Ovary (tissue), 9 donors: ENCODE data around the gene STX8. TPM values are rescaled to one million over a fixed set of nuclear protein-coding genes. Genes with fewer than 3 reads are reported as not detected.

ENCODE experiments used
- DNase-seq, 5 donors: peaks; one replicate each; pipeline ENCODE4 v3.0.0-alpha.2; 2019 to 2020
- H3K27ac ChIP-seq, 2 donors: fragments of 200-600 bp; one replicate each; pipeline versions ENCODE4 v1.5.1 to v1.8.0; 2019 to 2022
- H3K27me3 ChIP-seq: fragments of 200-600 bp; one replicate; pipeline ENCODE4 v1.8.0; 2022
- H3K36me3 ChIP-seq: fragments of 200-600 bp; sonication (generic); one replicate; pipeline ENCODE4 v1.5.1; 2019
- H3K4me1 ChIP-seq: one replicate; pipeline ENCODE4 v1.8.1; 2013; ENCODE audit warnings: mild to moderate bottlenecking, moderate library complexity; ENCODE audit not compliant: insufficient read depth
- H3K4me3 ChIP-seq: fragments of 200-600 bp; sonication (generic); one replicate; pipeline ENCODE4 v1.5.1; 2017
- H3K9me3 ChIP-seq, 2 donors: fragments of 200-600 bp in 1 of 2; sonication (generic) in 1 of 2; one replicate each; pipeline versions ENCODE4 v1.5.1 to v1.8.1; 2013 to 2019; ENCODE audit warnings: mild to moderate bottlenecking in 1 of 2, moderate library complexity in 1 of 2
- CTCF ChIP-seq, 3 donors: fragments of 450-650 bp in 2 of 3; fragments of 200-600 bp in 1 of 3; IDR thresholded peaks; one replicate each; pipeline versions ENCODE4 v1.5.1 to v1.8.0; 2016 to 2022; ENCODE audit warnings: antibody characterized with exemption in 3 of 3, mild to moderate bottlenecking in 1 of 3
- EP300 ChIP-seq: sonication (generic); formaldehyde crosslinking; IDR thresholded peaks from one replicate; pipeline ENCODE4 v1.6.1; 2017; ENCODE audit warnings: antibody characterized with exemption
- POLR2A ChIP-seq: fragments of 450-650 bp; IDR thresholded peaks from one replicate; pipeline ENCODE4 v1.6.1; 2017; ENCODE audit warnings: antibody characterized with exemption, mild to moderate bottlenecking, moderate library complexity
- WGBS, 3 donors: extraction: QIAGEN DNeasy Blood & Tissue Kit in 1 of 3; methylation state at CpG; one replicate each; pipeline versions ENCODE4 v1.1.5 to v1.1.7; 2013 to 2017; 5-methylcytosine and 5-hydroxymethylcytosine counted together
- intact Hi-C, 4 donors: fragments of 100-400 bp; cut with DNase I; formaldehyde crosslinking; loops; one replicate each; pipeline versions ENCODE4 v1.11.0 to v1.15.1; 2022 to 2023
- polyA plus RNA-seq, 2 donors: library from polyadenylated mRNA; stranded (reverse); fragments of 200-250 nt in 1 of 2; fragments of 350-450 nt in 1 of 2; fragmentation: Illumina TruSeq in 1 of 2; extraction: RNeasy Lipid Tissue Mini Kit (QIAGEN cat#74804) in 1 of 2; gene quantifications; one replicate each; pipeline ENCODE4 v1.2.3, GENCODE V29; 2013 to 2014
- total RNA-seq, 7 donors: library from RNA; depleted of rRNA in 2 of 7; stranded (reverse); fragments of >200 nt in 2 of 7; fragmentation: NEBNext Ultra II Directional in 3 of 7; extraction: Animal tissue kit (Norgen Biotek cat#: 25700) in 3 of 7; gene quantifications; one replicate each; pipeline versions ENCODE4 v1.1.0 to v1.2.4, GENCODE V29; 2016 to 2023
- donor health status: DM: no; HTN: no; CAD: no; lungs with moderate emphysema.
- donor health status: DM: no; HTN: no; CAD: no.
- donor health status: Bipolar disorder and iron deficiency.
- donor health status: DM: yes; HTN: yes; CAD: no.
- donor health status: DM: no; HTN: no; CAD: no.
- donor health status: DM: yes; HTN: yes; CAD: no.

The STX8 gene
- total and polyA plus RNA-seq, 9 donors = 37.6 to 112 (median 53.8) TPM

GRCh38 chr17:9306086-9306485 is 269.5 kb downstream of the STX8 start:
- no peak for TF ChIP-seq EP300
- no peak for TF ChIP-seq CTCF (IDR thresholded peaks at IDR 0.05)
- no peak for TF ChIP-seq POLR2A
- no peaks in the 10 kb centered on the region for H3K27me3 ChIP-seq
- intact Hi-C loops = no loop called here

GRCh38 chr17:9299695-9300094 is 275.9 kb downstream of the STX8 start:
- no peak for DNase-seq
- Histone ChIP-seq H3K27ac (no peak overlapping the region), H3K36me3 (no peaks in the 10 kb centered on the region), H3K4me3 (no peak overlapping the region), H3K4me1 (no peaks in the 10 kb centered on the region), H3K9me3 (no peaks in the 10 kb centered on the region), H3K27me3 (no peaks in the 10 kb centered on the region)
- intact Hi-C loops = no loop called here
- no peak for TF ChIP-seq EP300
- no peak for TF ChIP-seq POLR2A
- TF ChIP-seq CTCF (IDR thresholded peaks at IDR 0.05) = no peak
- WGBS, 3 donors = 85 to 95% (median 88%) methylated on average over 7 of the region's 7 CpGs

More at GRCh38 chr17:9306086-9306485, 269.5 kb downstream of the STX8 start:
- H3K36me3 ChIP-seq = no peaks in the 10 kb centered on the region
- 80 to 90% (median 85%) methylated on average over 6 of the region's 6 CpGs for WGBS, 3 donors
- no peaks in the 10 kb centered on the region for H3K4me1 ChIP-seq
- H3K27ac ChIP-seq = no peak overlapping the region
- no peak overlapping the region for H3K4me3 ChIP-seq
- no peaks in the 10 kb centered on the region for H3K9me3 ChIP-seq
- DNase-seq = no peak

GRCh38 chr17:9298776-9299295 is 276.8 kb downstream of the STX8 start:
- WGBS, 3 donors = 66 to 83% (median 82%) methylated on average over 5 of the region's 5 CpGs
- H3K27me3 ChIP-seq = no peaks in the 10 kb centered on the region
- no peak overlapping the region for H3K4me3 ChIP-seq
- no peak for TF ChIP-seq EP300
- no peak for TF ChIP-seq CTCF (IDR thresholded peaks at IDR 0.05)
- TF ChIP-seq POLR2A = no peak
- no peak for DNase-seq
- H3K4me1 ChIP-seq = no peaks in the 10 kb centered on the region
- no peaks in the 10 kb centered on the region for H3K9me3 ChIP-seq
- H3K36me3 ChIP-seq = no peaks in the 10 kb centered on the region
- H3K27ac ChIP-seq = no peak overlapping the region
- intact Hi-C loops = no loop called here

- H3K27me3 ChIP-seq = no peaks in the 10 kb centered on the region
- no peak for TF ChIP-seq CTCF (IDR thresholded peaks at IDR 0.05)
- no peak for TF ChIP-seq EP300
- no peak for TF ChIP-seq POLR2A
- no peaks in the 10 kb centered on the region for H3K9me3 ChIP-seq
- intact Hi-C loops = no loop called here
- DNase-seq = no peak
- no peaks in the 10 kb centered on the region for H3K36me3 ChIP-seq
- WGBS, 3 donors = 86 to 93% (median 92%) methylated on average over 5 of the region's 5 CpGs
- no peak overlapping the region for H3K27ac ChIP-seq
- H3K4me1 ChIP-seq = no peaks in the 10 kb centered on the region
- H3K4me3 ChIP-seq = no peak overlapping the region
These were observed 277.5 kb downstream of the STX8 start for GRCh38 chr17:9298135-9298534.
